ENCODE data around the gene CHD9.

CHD9 gene

DNA sequence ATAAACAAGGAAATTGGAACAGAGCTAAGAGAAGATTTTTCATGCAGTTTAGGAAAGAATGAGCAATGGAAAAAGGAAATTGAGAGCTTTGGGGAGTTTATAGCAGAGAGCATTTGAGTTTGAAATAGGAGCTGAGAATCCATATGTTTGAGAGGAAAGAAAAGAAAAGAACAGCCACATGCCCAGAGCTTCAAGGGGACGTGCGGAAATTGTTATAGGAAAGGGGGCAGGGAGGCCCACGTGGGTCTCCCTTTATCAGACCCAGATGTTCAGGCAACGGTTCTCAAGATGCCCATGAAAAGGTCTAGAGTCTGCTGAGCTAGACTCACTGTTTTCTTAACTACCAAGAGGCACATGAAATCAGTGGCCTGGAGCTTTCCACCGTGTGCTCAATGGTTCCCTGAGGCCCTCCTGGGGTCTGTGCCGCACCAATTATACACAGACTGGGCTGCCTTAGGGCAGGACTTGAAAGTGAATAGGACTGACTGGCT lies 31.2 kb downstream of the CHD9 start:
- TF ChIP-seq EZH2phosphoT487 (IDR thresholded peaks at IDR 0.05; ENCODE audit: borderline replicate concordance), result no peak
- TF ChIP-seq, protein P1, sequence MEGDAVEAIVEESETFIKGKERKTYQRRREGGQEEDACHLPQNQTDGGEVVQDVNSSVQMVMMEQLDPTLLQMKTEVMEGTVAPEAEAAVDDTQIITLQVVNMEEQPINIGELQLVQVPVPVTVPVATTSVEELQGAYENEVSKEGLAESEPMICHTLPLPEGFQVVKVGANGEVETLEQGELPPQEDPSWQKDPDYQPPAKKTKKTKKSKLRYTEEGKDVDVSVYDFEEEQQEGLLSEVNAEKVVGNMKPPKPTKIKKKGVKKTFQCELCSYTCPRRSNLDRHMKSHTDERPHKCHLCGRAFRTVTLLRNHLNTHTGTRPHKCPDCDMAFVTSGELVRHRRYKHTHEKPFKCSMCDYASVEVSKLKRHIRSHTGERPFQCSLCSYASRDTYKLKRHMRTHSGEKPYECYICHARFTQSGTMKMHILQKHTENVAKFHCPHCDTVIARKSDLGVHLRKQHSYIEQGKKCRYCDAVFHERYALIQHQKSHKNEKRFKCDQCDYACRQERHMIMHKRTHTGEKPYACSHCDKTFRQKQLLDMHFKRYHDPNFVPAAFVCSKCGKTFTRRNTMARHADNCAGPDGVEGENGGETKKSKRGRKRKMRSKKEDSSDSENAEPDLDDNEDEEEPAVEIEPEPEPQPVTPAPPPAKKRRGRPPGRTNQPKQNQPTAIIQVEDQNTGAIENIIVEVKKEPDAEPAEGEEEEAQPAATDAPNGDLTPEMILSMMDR (conservative IDR thresholded peaks at IDR 0.05; ENCODE audit: low read length), result no peak
- Histone ChIP-seq H3K9me2 (replicated peaks; ENCODE audit: low read depth, low read length) (no peaks in the 10 kb centered on the region), H4K20me1 (ENCODE audit: insufficient read depth, low read length, poor library complexity, severe bottlenecking) (no peaks in the 10 kb centered on the region), H3K27me3 (ENCODE audit: insufficient read depth, low read length, poor library complexity, severe bottlenecking) (no peaks in the 10 kb centered on the region), H3K9ac (ENCODE audit: low read depth, low read length, poor library complexity, severe bottlenecking) (no peak overlapping the region), H3K4me3 (ENCODE audit: low read length, poor library complexity, severe bottlenecking) (no peak overlapping the region), H3K4me1 (ENCODE audit: insufficient read depth, low read length, poor library complexity, severe bottlenecking) (peaks cover 9% of the 10 kb centered on the region), H3K4me2 (ENCODE audit: low read depth, low read length, poor library complexity, severe bottlenecking) (no peak overlapping the region), H2AFZ (ENCODE audit: low read length) (no peak overlapping the region), H3F3A (ENCODE audit: low read depth) (no peaks in the 10 kb centered on the region), H3K36me3 (ENCODE audit: insufficient read depth, low read length) (no peaks in the 10 kb centered on the region), H3K79me2 (ENCODE audit: insufficient read depth, low read length) (no peaks in the 10 kb centered on the region; the same call in 1 of the 2 replicates), H3K9me3 (ENCODE audit: insufficient read depth, low read depth, low read length) (no peaks in the 10 kb centered on the region)

- H3K4me2 ChIP-seq (ENCODE audit: low read depth, low read length, poor library complexity, severe bottlenecking), result no peak overlapping the region
- H4K20me1 ChIP-seq (ENCODE audit: insufficient read depth, low read length, poor library complexity, severe bottlenecking), result no peaks in the 10 kb centered on the region
- H3K79me2 ChIP-seq (ENCODE audit: insufficient read depth, low read length), result no peaks in the 10 kb centered on the region; the same call in 1 of the 2 replicates
- H2AFZ ChIP-seq (ENCODE audit: low read length), result no peak overlapping the region
- no peaks in the 10 kb centered on the region for H3F3A ChIP-seq (ENCODE audit: low read depth)
- no peaks in the 10 kb centered on the region for H3K27me3 ChIP-seq (ENCODE audit: insufficient read depth, low read length, poor library complexity, severe bottlenecking)
- no peak overlapping the region for H3K9ac ChIP-seq (ENCODE audit: low read depth, low read length, poor library complexity, severe bottlenecking)
- no peaks in the 10 kb centered on the region for H3K9me3 ChIP-seq (ENCODE audit: insufficient read depth, low read depth, low read length)
- no peak overlapping the region for H3K4me3 ChIP-seq (ENCODE audit: low read length, poor library complexity, severe bottlenecking)
- H3K36me3 ChIP-seq (ENCODE audit: insufficient read depth, low read length), result no peaks in the 10 kb centered on the region
- TF ChIP-seq, protein P1 (conservative IDR thresholded peaks at IDR 0.05; ENCODE audit: low read length), result no peak
- TF ChIP-seq EZH2phosphoT487 (IDR thresholded peaks at IDR 0.05; ENCODE audit: borderline replicate concordance), result no peak
- peaks cover 17% of the 10 kb centered on the region for H3K4me1 ChIP-seq (ENCODE audit: insufficient read depth, low read length, poor library complexity, severe bottlenecking)
- H3K9me2 ChIP-seq (replicated peaks; ENCODE audit: low read depth, low read length), result no peaks in the 10 kb centered on the region
Observed at GRCh38 chr16:53087101-53087500, 32.3 kb downstream of the CHD9 start.

DNA sequence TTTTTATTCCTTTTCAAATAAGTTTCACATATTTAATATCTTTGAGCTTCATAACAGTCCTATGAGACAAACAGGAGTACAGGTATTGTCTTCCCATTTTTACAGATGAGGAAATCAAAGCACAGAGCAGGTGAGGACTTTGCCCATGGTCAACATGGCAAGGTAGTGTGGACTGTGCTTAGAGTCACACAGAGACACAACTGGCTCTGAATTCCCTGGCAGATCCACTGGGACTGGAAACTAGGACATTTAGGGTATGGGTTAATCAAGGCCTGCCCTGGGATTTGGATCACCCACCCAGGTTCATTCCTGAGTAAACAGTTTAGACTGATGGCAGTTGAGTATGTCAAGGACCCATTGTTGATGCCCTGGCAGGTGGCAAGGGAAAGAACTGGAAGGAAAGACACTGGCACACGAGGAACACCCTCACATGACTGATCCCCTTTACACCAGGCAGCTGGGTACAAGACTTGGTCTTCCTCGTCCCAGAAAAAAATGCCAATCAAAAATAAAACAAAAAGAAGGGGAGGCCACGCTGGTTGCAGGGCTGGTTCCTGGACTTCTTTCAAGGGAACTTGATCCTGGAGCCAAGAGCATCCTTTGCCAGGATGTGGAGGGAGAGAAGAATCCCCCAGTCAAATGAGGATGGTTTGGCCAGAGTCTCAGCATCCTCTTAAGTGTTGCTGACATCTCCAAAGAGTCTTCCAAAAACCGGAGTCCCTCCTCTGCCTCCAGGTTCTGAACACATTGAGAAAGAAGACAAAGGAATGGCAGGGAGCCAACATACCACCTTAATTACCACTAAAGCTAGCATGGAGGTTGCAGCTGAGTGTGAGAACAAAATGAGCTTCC lies 34.9 kb downstream of the CHD9 start:
- no peak overlapping the region for H3K4me3 ChIP-seq (ENCODE audit: low read length, poor library complexity, severe bottlenecking)
- H3K9me2 ChIP-seq (replicated peaks; ENCODE audit: low read depth, low read length), result no peaks in the 10 kb centered on the region
- H3K4me2 ChIP-seq (ENCODE audit: low read depth, low read length, poor library complexity, severe bottlenecking), result no peak overlapping the region
- H4K20me1 ChIP-seq (ENCODE audit: insufficient read depth, low read length, poor library complexity, severe bottlenecking), result no peaks in the 10 kb centered on the region
- H3K9me3 ChIP-seq (ENCODE audit: insufficient read depth, low read depth, low read length), result no peaks in the 10 kb centered on the region
- no peak overlapping the region for H3K9ac ChIP-seq (ENCODE audit: low read depth, low read length, poor library complexity, severe bottlenecking)
- H3K79me2 ChIP-seq (ENCODE audit: insufficient read depth, low read length), result no peaks in the 10 kb centered on the region; the same call in 1 of the 2 replicates
- no peaks in the 10 kb centered on the region for H3K27me3 ChIP-seq (ENCODE audit: insufficient read depth, low read length, poor library complexity, severe bottlenecking)
- no peaks in the 10 kb centered on the region for H3K36me3 ChIP-seq (ENCODE audit: insufficient read depth, low read length)
- H2AFZ ChIP-seq (ENCODE audit: low read length), result no peak overlapping the region
- peaks cover 17% of the 10 kb centered on the region for H3K4me1 ChIP-seq (ENCODE audit: insufficient read depth, low read length, poor library complexity, severe bottlenecking)
- no peaks in the 10 kb centered on the region for H3F3A ChIP-seq (ENCODE audit: low read depth)
- TF ChIP-seq, protein P1 (conservative IDR thresholded peaks at IDR 0.05; ENCODE audit: low read length), result no peak
- no peak for TF ChIP-seq EZH2phosphoT487 (IDR thresholded peaks at IDR 0.05; ENCODE audit: borderline replicate concordance)
